Activated T-cell treated with anti-CD3 and anti-CD28 coated beads, Interleukin-2, amount 50 U/mL, for 4 hours (primary cell): ENCODE results near the gene DSC2. TPM values are rescaled to one million over a fixed set of nuclear protein-coding genes. Genes with fewer than 3 reads are reported as not detected.

Experiments
- ATAC-seq, 2 donors: fragments of 200-7000 bp; cut with Tn5 transposase; one replicate each; pipeline ENCODE4 v1.10.0; 2021
- DNase-seq: peaks from one replicate; pipeline ENCODE4 v3.0.0-alpha.2; 2020
- H3K27me3 Mint-ChIP-seq: one replicate; pipeline ENCODE4 v1.8.0; 2021; ENCODE audit warnings: low read depth, mixed read lengths
- H3K36me3 Mint-ChIP-seq: one replicate; pipeline ENCODE4 v1.8.0; 2022; ENCODE audit warnings: mixed read lengths; ENCODE audit not compliant: insufficient read depth
- H3K4me1 Mint-ChIP-seq: one replicate; pipeline ENCODE4 v1.8.0; 2021; ENCODE audit warnings: low read depth, mixed read lengths
- H3K4me3 Mint-ChIP-seq: one replicate; pipeline ENCODE4 v1.8.0; 2021; ENCODE audit warnings: mild to moderate bottlenecking, moderate library complexity, mixed read lengths
- H3K9me3 Mint-ChIP-seq: one replicate; pipeline ENCODE4 v1.8.0; 2021; ENCODE audit warnings: mixed read lengths
- total RNA-seq, 3 donors: library from RNA; stranded (reverse); gene quantifications; one replicate each; pipeline ENCODE4 v1.2.1, GENCODE V29; 2021

The DSC2 gene
- total RNA-seq, 3 donors from 2014 or later = 0.08 to 0.11 (median 0.10) TPM

GRCh38 chr18:31072175-31072574 is 30.0 kb downstream of the DSC2 start:
- DNase-seq (no peak), ATAC-seq (no peak)
- no peaks in the 10 kb centered on the region for H3K4me1 Mint-ChIP-seq
- no peaks in the 10 kb centered on the region for H3K36me3 Mint-ChIP-seq
- peaks cover 12% of the 10 kb centered on the region for H3K9me3 Mint-ChIP-seq
- no peaks in the 10 kb centered on the region for H3K27me3 Mint-ChIP-seq
- H3K4me3 Mint-ChIP-seq = no peak overlapping the region

GRCh38 chr18:31070206-31070605 is 32.0 kb downstream of the DSC2 start:
- Mint-ChIP-seq H3K4me3 (no peak overlapping the region), H3K9me3 (peaks cover 11% of the 10 kb centered on the region), H3K36me3 (no peaks in the 10 kb centered on the region), H3K27me3 (no peaks in the 10 kb centered on the region), H3K4me1 (no peaks in the 10 kb centered on the region)
- ATAC-seq (no peak), DNase-seq (no peak)

- Mint-ChIP-seq H3K4me3 (no peak overlapping the region), H3K9me3 (peaks cover 4% of the 10 kb centered on the region), H3K36me3 (no peaks in the 10 kb centered on the region), H3K27me3 (no peaks in the 10 kb centered on the region), H3K4me1 (no peaks in the 10 kb centered on the region)
- ATAC-seq (no peak), DNase-seq (no peak)
These were observed 36.0 kb downstream of the DSC2 start for GRCh38 chr18:31066266-31066665.

GRCh38 chr18:31065036-31065773 is 37.0 kb downstream of the DSC2 start:
- Mint-ChIP-seq H3K27me3 (no peaks in the 10 kb centered on the region), H3K4me3 (no peak overlapping the region), H3K36me3 (no peaks in the 10 kb centered on the region), H3K9me3 (peaks cover 4% of the 10 kb centered on the region), H3K4me1 (no peaks in the 10 kb centered on the region)
- ATAC-seq (no peak), DNase-seq (no peak)

- ATAC-seq = peak; percentile 32 to 37
- no peaks in the 10 kb centered on the region for H3K27me3 Mint-ChIP-seq
- DNase-seq = no peak
These were observed 38.1 kb downstream of the DSC2 start for GRCh38 chr18:31064130-31064529.

GRCh38 chr18:31061945-31062344 is 40.3 kb downstream of the DSC2 start:
- Mint-ChIP-seq H3K36me3 (no peaks in the 10 kb centered on the region), H3K9me3 (peaks cover 7% of the 10 kb centered on the region), H3K27me3 (no peaks in the 10 kb centered on the region), H3K4me1 (no peaks in the 10 kb centered on the region), H3K4me3 (no peak overlapping the region)
- no peak for ATAC-seq
- DNase-seq = no peak

More at GRCh38 chr18:31064130-31064529, 38.1 kb downstream of the DSC2 start:
- H3K9me3 Mint-ChIP-seq = peaks cover 4% of the 10 kb centered on the region
- no peaks in the 10 kb centered on the region for H3K4me1 Mint-ChIP-seq
- H3K4me3 Mint-ChIP-seq = no peak overlapping the region
- no peaks in the 10 kb centered on the region for H3K36me3 Mint-ChIP-seq

- H3K36me3 Mint-ChIP-seq = no peaks in the 10 kb centered on the region
- peaks cover 12% of the 10 kb centered on the region for H3K9me3 Mint-ChIP-seq
- H3K4me1 Mint-ChIP-seq = no peaks in the 10 kb centered on the region
- no peak overlapping the region for H3K4me3 Mint-ChIP-seq
- DNase-seq (no peak), ATAC-seq (no peak)
- no peaks in the 10 kb centered on the region for H3K27me3 Mint-ChIP-seq
These were observed 43.3 kb downstream of the DSC2 start for GRCh38 chr18:31058897-31059296.

GRCh38 chr18:31057917-31058316 is 44.3 kb downstream of the DSC2 start:
- H3K36me3 Mint-ChIP-seq = no peaks in the 10 kb centered on the region
- DNase-seq = no peak
- H3K4me3 Mint-ChIP-seq = no peak overlapping the region
- ATAC-seq = no peak
- no peaks in the 10 kb centered on the region for H3K4me1 Mint-ChIP-seq
- peaks cover 12% of the 10 kb centered on the region for H3K9me3 Mint-ChIP-seq
- no peaks in the 10 kb centered on the region for H3K27me3 Mint-ChIP-seq

GRCh38 chr18:31057051-31057450 is 45.2 kb downstream of the DSC2 start:
- Mint-ChIP-seq H3K4me1 (no peaks in the 10 kb centered on the region), H3K36me3 (no peaks in the 10 kb centered on the region), H3K9me3 (peaks cover 17% of the 10 kb centered on the region), H3K27me3 (no peaks in the 10 kb centered on the region), H3K4me3 (no peak overlapping the region)
- ATAC-seq (no peak), DNase-seq (no peak)

GRCh38 chr18:31056296-31056695 is 45.9 kb downstream of the DSC2 start:
- no peak for ATAC-seq
- no peaks in the 10 kb centered on the region for H3K4me1 Mint-ChIP-seq
- no peak overlapping the region for H3K4me3 Mint-ChIP-seq
- no peaks in the 10 kb centered on the region for H3K27me3 Mint-ChIP-seq
- peaks cover 17% of the 10 kb centered on the region for H3K9me3 Mint-ChIP-seq
- no peaks in the 10 kb centered on the region for H3K36me3 Mint-ChIP-seq
- no peak for DNase-seq

- H3K4me1 Mint-ChIP-seq = no peaks in the 10 kb centered on the region
- H3K36me3 Mint-ChIP-seq = no peaks in the 10 kb centered on the region
- ATAC-seq (no peak), DNase-seq (no peak)
- peaks cover 2% of the 10 kb centered on the region for H3K27me3 Mint-ChIP-seq
- H3K4me3 Mint-ChIP-seq = no peak overlapping the region
- peaks cover 20% of the 10 kb centered on the region for H3K9me3 Mint-ChIP-seq
These were observed 51.6 kb downstream of the DSC2 start for GRCh38 chr18:31050635-31051034.

- Mint-ChIP-seq H3K27me3 (peaks cover 6% of the 10 kb centered on the region), H3K9me3 (peaks cover 14% of the 10 kb centered on the region), H3K4me3 (no peak overlapping the region), H3K4me1 (no peaks in the 10 kb centered on the region), H3K36me3 (no peaks in the 10 kb centered on the region)
- DNase-seq (no peak), ATAC-seq (no peak)
These were observed 53.0 kb downstream of the DSC2 start for GRCh38 chr18:31049189-31049588.

- no peaks in the 10 kb centered on the region for H3K36me3 Mint-ChIP-seq
- H3K4me3 Mint-ChIP-seq = no peak overlapping the region
- no peaks in the 10 kb centered on the region for H3K4me1 Mint-ChIP-seq
These were observed 54.0 kb downstream of the DSC2 start for GRCh38 chr18:31048216-31048615.

GRCh38 chr18:31046916-31047315 is 55.3 kb downstream of the DSC2 start:
- H3K4me3 Mint-ChIP-seq = no peak overlapping the region
- DNase-seq (no peak), ATAC-seq (no peak)
- no peaks in the 10 kb centered on the region for H3K4me1 Mint-ChIP-seq
- peaks cover 6% of the 10 kb centered on the region for H3K9me3 Mint-ChIP-seq
- H3K27me3 Mint-ChIP-seq = peaks cover 21% of the 10 kb centered on the region
- H3K36me3 Mint-ChIP-seq = no peaks in the 10 kb centered on the region

More at GRCh38 chr18:31048216-31048615, 54.0 kb downstream of the DSC2 start:
- ATAC-seq = no peak
- peaks cover 14% of the 10 kb centered on the region for H3K27me3 Mint-ChIP-seq
- no peak for DNase-seq
- H3K9me3 Mint-ChIP-seq = peaks cover 14% of the 10 kb centered on the region

- ATAC-seq = no peak
- no peaks in the 10 kb centered on the region for H3K36me3 Mint-ChIP-seq
- H3K27me3 Mint-ChIP-seq = peaks cover 33% of the 10 kb centered on the region
- H3K4me1 Mint-ChIP-seq = peaks cover 3% of the 10 kb centered on the region
- no peak overlapping the region for H3K4me3 Mint-ChIP-seq
- peaks cover 6% of the 10 kb centered on the region for H3K9me3 Mint-ChIP-seq
- no peak for DNase-seq
These were observed 56.6 kb downstream of the DSC2 start for GRCh38 chr18:31045599-31045998.
